H1 (cell line): ENCODE measurements around the gene HOXB7. TPM values are rescaled to one million over a fixed set of nuclear protein-coding genes. Genes with fewer than 3 reads are reported as not detected.
A peak's percentile ranks its signal among the peaks of the same experiment; 100 is the strongest.

Source experiments
- CTCF ChIA-PET: fragments of 300-600 bp; sonication (Branson Sonifier 250); formaldehyde crosslinking; loops from one replicate; lab custom pipeline; 2021; ENCODE audit not compliant: partially characterized antibody; lab: Charles Lee
- POLR2A ChIA-PET: fragments of 300-600 bp; sonication (Branson Sonifier 250); formaldehyde crosslinking; loops from one replicate; lab custom pipeline; 2021; ENCODE audit warnings: inconsistent platforms; ENCODE audit not compliant: partially characterized antibody; lab: Charles Lee
- DNase-seq, 2 experiments: peaks; one replicate each; pipeline versions ENCODE4 v3.0.0 to v3.0.0-alpha.2; 2010 to 2022; ENCODE audit warnings: low spot score in 2 of 2, low read depth in 1 of 2, mixed read lengths in 1 of 2
- FAIRE-seq: peaks from 2 replicates; lab custom pipeline; 2011; peaks lifted over from hg19 to GRCh38; lab: Jason Lieb, UNC
- H2AFZ ChIP-seq: 2 replicates; pipeline ENCODE4 v1.8.1; 2012; ENCODE audit warnings: low read length, inconsistent platforms
- H2AK5ac ChIP-seq: 2 replicates; pipeline ENCODE4 v1.6.1; 2013; ENCODE audit warnings: low read depth, low read length
- H2BK120ac ChIP-seq: replicated peaks from 2 replicates; pipeline ENCODE3; 2013; ENCODE audit warnings: low read depth, low read length, inconsistent platforms
- H2BK12ac ChIP-seq: 2 replicates; pipeline ENCODE4 v1.6.1; 2013; ENCODE audit warnings: low read depth, low read length
- H2BK15ac ChIP-seq: 2 replicates; pipeline ENCODE4 v1.6.1; 2013; ENCODE audit warnings: low read length
- H2BK20ac ChIP-seq: 2 replicates; pipeline ENCODE4 v1.6.1; 2013; ENCODE audit warnings: low read length
- H2BK5ac ChIP-seq: 2 replicates; pipeline ENCODE4 v1.6.1; 2013; ENCODE audit warnings: low read depth, low read length
- H3K14ac ChIP-seq: 2 replicates; pipeline ENCODE4 v1.6.1; 2013; ENCODE audit warnings: inconsistent platforms; ENCODE audit not compliant: insufficient read length
- H3K18ac ChIP-seq: 2 replicates; pipeline ENCODE4 v1.6.1; 2013; ENCODE audit warnings: low read length; ENCODE audit errors: extremely low read depth
- H3K23ac ChIP-seq: 2 replicates; pipeline ENCODE4 v1.6.1; 2013; ENCODE audit warnings: inconsistent platforms; ENCODE audit not compliant: insufficient read length
- H3K23me2 ChIP-seq: 2 replicates; pipeline ENCODE4 v1.6.1; 2013; ENCODE audit warnings: low read depth, low read length
- H3K27ac ChIP-seq: 2 replicates; pipeline ENCODE4 v1.6.1; 2011; ENCODE audit warnings: low read depth, low read length, inconsistent platforms
- H3K27me3 ChIP-seq, 4 experiments: replicated peaks in 1 of 4; 1 replicate in 1 of 4; 2 replicates in 3 of 4; pipeline versions ENCODE4 v1.6.1 to v1.8.1; 2011 to 2013; ENCODE audit warnings: low read length in 3 of 4, mild to moderate bottlenecking in 3 of 4, inconsistent platforms in 2 of 4, mixed read lengths in 2 of 4, moderate library complexity in 1 of 4; ENCODE audit not compliant: control insufficient read depth in 3 of 4, insufficient read depth in 3 of 4; ENCODE audit errors: extremely low read depth in 1 of 4
- H3K36me3 ChIP-seq, 4 experiments: 2 replicates each; pipeline versions ENCODE4 v1.6.1 to v1.8.1; 2011 to 2013; ENCODE audit warnings: mild to moderate bottlenecking in 4 of 4, low read length in 3 of 4, moderate library complexity in 2 of 4, control low read depth in 1 of 4, inconsistent platforms in 1 of 4; ENCODE audit not compliant: insufficient read depth in 4 of 4, control insufficient read depth in 2 of 4
- H3K4ac ChIP-seq: replicated peaks from 2 replicates; pipeline ENCODE3; 2013; ENCODE audit warnings: low read length, low read depth, mixed read lengths, inconsistent platforms; ENCODE audit not compliant: insufficient read length
- H3K4me1 ChIP-seq, 4 experiments: replicated peaks in 1 of 4; 1 replicate in 1 of 4; 2 replicates in 3 of 4; pipeline versions ENCODE4 v1.6.1 to v1.8.1; 2011 to 2013; ENCODE audit warnings: low read length in 3 of 4, inconsistent platforms in 2 of 4, mixed read lengths in 1 of 4; ENCODE audit not compliant: insufficient read depth in 4 of 4, control insufficient read depth in 3 of 4
- H3K4me2 ChIP-seq, 2 experiments: 2 replicates each; pipeline versions ENCODE4 v1.6.1 to v1.8.1; 2011 to 2013; ENCODE audit warnings: low read depth in 2 of 2, low read length in 2 of 2, control low read depth in 1 of 2, inconsistent platforms in 1 of 2, mild to moderate bottlenecking in 1 of 2; ENCODE audit not compliant: insufficient read depth in 1 of 2
- H3K4me3 ChIP-seq, 4 experiments: fragments of 200-600, 300-600 bp in 1 of 4; sonication (generic), shearing (Covaris generic), sonication (Bioruptor Twin) in 1 of 4; 2 replicates each; pipeline versions ENCODE4 v1.5.1 to v1.8.1; 2011 to 2016; ENCODE audit warnings: low read length in 4 of 4, low read depth in 3 of 4, control low read depth in 2 of 4, inconsistent platforms in 2 of 4, mild to moderate bottlenecking in 2 of 4, mixed read lengths in 1 of 4, moderate library complexity in 1 of 4; ENCODE audit not compliant: insufficient read depth in 2 of 4; ENCODE audit errors: extremely low read depth in 1 of 4
- H3K56ac ChIP-seq: replicated peaks from 2 replicates; pipeline ENCODE3; 2013; ENCODE audit warnings: low read depth, mild to moderate bottlenecking, mixed read lengths, low read length, inconsistent platforms; ENCODE audit not compliant: insufficient read length
- H3K79me1 ChIP-seq: 2 replicates; pipeline ENCODE4 v1.6.1; 2013; ENCODE audit warnings: low read depth, low read length, control low read depth
- H3K79me2 ChIP-seq, 2 experiments: 2 replicates each; pipeline versions ENCODE4 v1.6.1 to v1.8.1; 2012 to 2013; ENCODE audit warnings: low read length in 2 of 2, mild to moderate bottlenecking in 2 of 2, inconsistent platforms in 1 of 2; ENCODE audit not compliant: insufficient read depth in 2 of 2, control insufficient read depth in 1 of 2
- H3K9ac ChIP-seq, 4 experiments: replicated peaks in 1 of 4; 1 replicate in 1 of 4; 2 replicates in 3 of 4; pipeline versions ENCODE4 v1.6.1 to v1.8.1; 2011 to 2013; ENCODE audit warnings: low read depth in 3 of 4, low read length in 3 of 4, control low read depth in 2 of 4, mild to moderate bottlenecking in 2 of 4, moderate library complexity in 2 of 4, inconsistent platforms in 1 of 4; ENCODE audit errors: extremely low read depth in 1 of 4
- H3K9me3 ChIP-seq, 2 experiments: 2 replicates each; pipeline versions ENCODE4 v1.6.1 to v1.8.1; 2012 to 2013; ENCODE audit warnings: mild to moderate bottlenecking in 2 of 2, moderate library complexity in 2 of 2, control low read depth in 1 of 2, inconsistent platforms in 1 of 2, low read depth in 1 of 2, low read length in 1 of 2, mixed read lengths in 1 of 2; ENCODE audit not compliant: insufficient read depth in 2 of 2
- H4K20me1 ChIP-seq, 2 experiments: replicated peaks in 1 of 2; 2 replicates each; pipeline versions ENCODE3 to v1.8.1; 2011 to 2013; ENCODE audit warnings: inconsistent platforms in 2 of 2, low read length in 2 of 2, mild to moderate bottlenecking in 1 of 2; ENCODE audit not compliant: insufficient read depth in 2 of 2, control insufficient read depth in 1 of 2
- H4K5ac ChIP-seq: 2 replicates; pipeline ENCODE4 v1.6.1; 2013; ENCODE audit warnings: low read length, low read depth, mixed read lengths, inconsistent platforms; ENCODE audit not compliant: insufficient read length
- H4K8ac ChIP-seq: 2 replicates; pipeline ENCODE4 v1.8.0; 2013; ENCODE audit warnings: mild to moderate bottlenecking, moderate library complexity, low read length, inconsistent platforms; ENCODE audit not compliant: insufficient read depth; ENCODE audit errors: extremely low read depth
- H4K91ac ChIP-seq: replicated peaks from 2 replicates; pipeline ENCODE3; 2013; ENCODE audit warnings: low read length, mixed read lengths, inconsistent platforms; ENCODE audit not compliant: insufficient read length
- BCL11A ChIP-seq, 2 experiments: IDR thresholded peaks; one replicate each; pipeline ENCODE4 v1.6.1; 2011; ENCODE audit warnings: low read depth in 2 of 2, low read length in 2 of 2, mild to moderate bottlenecking in 2 of 2
- CBX8 ChIP-seq: fragments of 300-800, 300-1000 bp; sonication (generic); IDR thresholded peaks from 2 replicates; pipeline ENCODE4 v1.7.1; 2016; ENCODE audit warnings: low read depth, low read length, borderline replicate concordance
- CEBPB ChIP-seq: IDR thresholded peaks from 2 replicates; pipeline ENCODE4 v1.6.1; 2012; ENCODE audit warnings: low read depth, low read length
- CTBP2 ChIP-seq: IDR thresholded peaks from 2 replicates; pipeline ENCODE4 v1.7.0; 2011; ENCODE audit warnings: borderline replicate concordance, mild to moderate bottlenecking, moderate library complexity, mixed read lengths, low read length; ENCODE audit not compliant: insufficient read depth, insufficient read length
- EZH2 ChIP-seq: fragments of 200-600 bp; sonication (generic); IDR thresholded peaks from 2 replicates; pipeline ENCODE4 v1.7.1; 2012; ENCODE audit warnings: low read depth, mild to moderate bottlenecking, moderate library complexity, low read length, inconsistent platforms; ENCODE audit not compliant: severe bottlenecking
- SAP30 ChIP-seq: fragments of 300-600 bp; sonication (generic); IDR thresholded peaks from 2 replicates; pipeline ENCODE4 v1.7.1; 2012; ENCODE audit warnings: low read length, moderate library complexity, mild to moderate bottlenecking, inconsistent platforms; ENCODE audit not compliant: insufficient read depth, insufficient replicate concordance
- SP2 ChIP-seq: IDR thresholded peaks from 2 replicates; pipeline ENCODE4 v1.6.1; 2012; ENCODE audit warnings: mild to moderate bottlenecking, low read length, inconsistent platforms
- TBP ChIP-seq: IDR thresholded peaks from 2 replicates; pipeline ENCODE4 v1.6.1; 2011; ENCODE audit warnings: low read depth, low read length, improper control_type of control experiment
- TCF12 ChIP-seq: IDR thresholded peaks from 2 replicates; pipeline ENCODE4 v1.6.1; 2011; ENCODE audit warnings: low read depth, mild to moderate bottlenecking, low read length
- WGBS, 2 experiments: shearing (Covaris generic) in 1 of 2; methylation state at CpG; one replicate each; pipeline versions ENCODE4 v1.1.6 to v1.1.7; 2013 to 2015; ENCODE audit warnings: low lambda C conversion rate in 2 of 2, mixed read lengths in 2 of 2, inconsistent platforms in 1 of 2, low coverage in 1 of 2, missing lambda C conversion rate in 1 of 2; ENCODE audit not compliant: insufficient replicate concordance in 2 of 2, insufficient coverage in 1 of 2, insufficient read length in 1 of 2; ENCODE audit errors: extremely low coverage in 1 of 2, missing lambda C conversion rate in 1 of 2; 5-methylcytosine and 5-hydroxymethylcytosine counted together
- polyA plus RNA-seq, 7 experiments: library from polyadenylated mRNA; depleted of rRNA in 3 of 7; stranded (reverse) in 5 of 7; unstranded in 2 of 7; fragments of >200 nt in 5 of 7; fragments of 200-250 nt in 2 of 7; gene quantifications; 1 replicate in 5 of 7; 2 replicates in 1 of 7; 4 replicates in 1 of 7; pipeline versions ENCODE4 v1.2.1 to v1.2.3, GENCODE V29; 2011 to 2013; ENCODE audit warnings: missing spikeins in 2 of 7, mixed read lengths in 2 of 7
- total RNA-seq: library from RNA; stranded (reverse); fragmentation: NEBNext Ultra II Directional; extraction: Animal tissue kit (Norgen Biotek cat#: 25700); gene quantifications from 2 replicates; pipeline ENCODE4 v1.2.1, GENCODE V29; 2021
- TF ChIP-seq, protein P1 (sequence below): IDR thresholded peaks from 2 replicates; pipeline ENCODE4 v1.6.1; 2012; ENCODE audit warnings: inconsistent platforms

Gene HOXB7
- total and polyA plus RNA-seq, 2 of the 8 experiments (the other 6 are each of a cell fraction or from before 2014, with no cell fraction given): not detected

DNA sequence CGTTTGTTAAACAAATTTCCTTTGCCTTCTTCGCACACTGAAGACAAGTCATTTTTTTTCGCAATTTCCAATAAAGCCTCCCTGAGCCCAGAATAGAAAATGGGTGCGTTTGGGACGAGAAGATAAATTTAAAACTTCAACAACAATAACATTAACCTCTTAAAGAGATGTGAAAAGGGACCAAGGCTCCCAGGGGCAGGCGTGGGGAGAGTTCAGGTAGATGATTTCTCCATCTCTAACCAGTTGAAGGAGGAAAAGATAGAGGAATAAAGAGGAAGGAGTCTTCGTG, 31.4 kb downstream of the HOXB7 start:
- WGBS, 2 experiments: 12% methylated on average over 7 of the region's 7 CpGs; no CpG with 5 or more reads in 1 of the 2 experiments
- TF ChIP-seq CTBP2: no peak
- peak; percentile 97 for TF ChIP-seq EZH2
- TF ChIP-seq TBP: no peak
- TF ChIP-seq CBX8: 0 out of 2 replicates have a peak, but pooled peaks have one; percentile 35
- TF ChIP-seq CEBPB: no peak
- TF ChIP-seq, protein P1, sequence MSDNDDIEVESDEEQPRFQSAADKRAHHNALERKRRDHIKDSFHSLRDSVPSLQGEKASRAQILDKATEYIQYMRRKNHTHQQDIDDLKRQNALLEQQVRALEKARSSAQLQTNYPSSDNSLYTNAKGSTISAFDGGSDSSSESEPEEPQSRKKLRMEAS: no peak
- no peak for TF ChIP-seq SP2
- TF ChIP-seq TCF12: no peak
- no peak for TF ChIP-seq SAP30
- TF ChIP-seq BCL11A (IDR thresholded peaks at IDR 0.05; ENCODE audit: low read depth in 2 of 2, low read length in 2 of 2): no peak

More for the DNA sequence above, 31.4 kb downstream of the HOXB7 start:
- H2BK15ac ChIP-seq: no peak overlapping the region
- no peak for FAIRE-seq
- H3K14ac ChIP-seq: no peak overlapping the region
- peaks cover 0 to 13% (median 3%) of the 10 kb centered on the region in 4 experiments; a peak in 5 of 7 replicates for H3K4me1 ChIP-seq
- H2AK5ac ChIP-seq: no peak overlapping the region
- no peak overlapping the region for H2BK5ac ChIP-seq
- H4K20me1 ChIP-seq: peaks cover 19 to 38% of the 10 kb centered on the region in 2 experiments
- DNase-seq: no peak
- peaks cover 99 to 100% (median 100%) of the 10 kb centered on the region in 4 experiments for H3K27me3 ChIP-seq
- H3K56ac ChIP-seq: no peak overlapping the region
- no peak overlapping the region for H4K91ac ChIP-seq
- H4K8ac ChIP-seq: no peak overlapping the region
- no peaks in the 10 kb centered on the region for H3K23me2 ChIP-seq
- H3K23ac ChIP-seq: no peak overlapping the region
- H2BK12ac ChIP-seq: no peak overlapping the region
- H2AFZ ChIP-seq: no peak overlapping the region
- H2BK120ac ChIP-seq: no peak overlapping the region
- H3K9ac ChIP-seq: no peak overlapping the region
- ChIA-PET POLR2A (no interaction called here), CTCF (interaction anchor here (1.0 to 1.5 kb wide), 5 partner anchors 10 to 15 kb away, joined by 3 to 5 read pairs (median 4); no protein-coding TSS in a partner anchor)
- H4K5ac ChIP-seq: no peak overlapping the region
- no peak overlapping the region for H3K18ac ChIP-seq
- no peak overlapping the region for H3K4ac ChIP-seq
- H3K4me3 ChIP-seq: no peak overlapping the region
- peaks cover 0 to 12% (median 0%) of the 10 kb centered on the region in 4 experiments; a peak in 1 of 8 replicates for H3K36me3 ChIP-seq
- no peak overlapping the region; a peak in 1 of 4 replicates for H3K4me2 ChIP-seq
- no peak overlapping the region for H2BK20ac ChIP-seq
- no peaks in the 10 kb centered on the region for H3K79me2 ChIP-seq
- no peaks in the 10 kb centered on the region for H3K79me1 ChIP-seq
- no peak overlapping the region for H3K27ac ChIP-seq
- no peaks in the 10 kb centered on the region for H3K9me3 ChIP-seq
